ENCODE measurements around the gene PPP1R13L. TPM values are rescaled to one million over a fixed set of nuclear protein-coding genes. Genes with fewer than 3 reads are reported as not detected.
A peak's percentile ranks its signal among the peaks of the same experiment; 100 is the strongest.
"Not testable (repeated sequence)": the region's sequence is repeated elsewhere in the genome, so short reads cannot be mapped to it uniquely, and the experiment has no call there.

The PPP1R13L gene
- total RNA-seq, 1 experiment from 2014 or later, result 27.5 TPM

- no peak for TF ChIP-seq ARID4B (CRISPR knock-in tag; IDR thresholded peaks at IDR 0.05; ENCODE audit: borderline replicate concordance)
These were observed 32.5 kb upstream of the PPP1R13L start (continued) for GRCh38 chr19:45437328-45437727.

- DNase-seq (ENCODE audit: low spot score); H3K27me3 Mint-ChIP-seq (ENCODE audit: low read depth); H3K9me3 Mint-ChIP-seq; ATAC-seq; POLR2A ChIA-PET; H3K36me3 Mint-ChIP-seq; H3K4me3 Mint-ChIP-seq; H3K27ac Mint-ChIP-seq; H3K4me1 Mint-ChIP-seq: not testable (repeated sequence)
- CTCF ChIA-PET, result interaction anchor here (1.6 to 3.1 kb wide), 3 partner anchors 28 to 53 kb away, joined by 3 to 22 read pairs (median 14); partner anchors contain the start of gene PPP1R13L
- peak; percentile 71; the same call in 1 of the 2 replicates for TF ChIP-seq ZNF121 (CRISPR knock-in tag; IDR thresholded peaks at IDR 0.05)
These were observed 27.7 kb upstream of the PPP1R13L start for GRCh38 chr19:45432543-45432942.

GRCh38 chr19:45431008-45431407 is 26.1 kb upstream of the PPP1R13L start:
- ChIA-PET CTCF (interaction anchor here (0.6 to 3.1 kb wide), 5 partner anchors 9 to 54 kb away, joined by 3 to 28 read pairs (median 14); no protein-coding TSS in a partner anchor), POLR2A (interaction anchor here (0.6 kb wide), 1 partner anchor 338 kb away, joined by 5 read pairs; no protein-coding TSS in a partner anchor)
- H3K4me1 Mint-ChIP-seq; H3K9me3 Mint-ChIP-seq; DNase-seq (ENCODE audit: low spot score); ATAC-seq; H3K4me3 Mint-ChIP-seq; H3K27me3 Mint-ChIP-seq (ENCODE audit: low read depth); H3K36me3 Mint-ChIP-seq; H3K27ac Mint-ChIP-seq: not testable (repeated sequence)

GRCh38 chr19:45429896-45430295 is 25.0 kb upstream of the PPP1R13L start:
- DNase-seq (ENCODE audit: low spot score); H3K4me1 Mint-ChIP-seq; H3K36me3 Mint-ChIP-seq; H3K27ac Mint-ChIP-seq; ATAC-seq; POLR2A ChIA-PET; H3K27me3 Mint-ChIP-seq (ENCODE audit: low read depth); H3K9me3 Mint-ChIP-seq; H3K4me3 Mint-ChIP-seq: not testable (repeated sequence)
- CTCF ChIA-PET, result interaction anchor here (3.0 to 4.6 kb wide), 3 partner anchors 10 to 56 kb away, joined by 22 to 80 read pairs (median 28); no protein-coding TSS in a partner anchor

GRCh38 chr19:45428384-45429231 is 23.7 kb upstream of the PPP1R13L start:
- no peaks in the 10 kb centered on the region for H3K27me3 Mint-ChIP-seq (ENCODE audit: low read depth)
- ChIA-PET POLR2A (interaction anchor here (0.6 to 1.2 kb wide), 7 partner anchors 11 to 635 kb away, joined by 3 to 15 read pairs (median 5); no protein-coding TSS in a partner anchor), CTCF (interaction anchor here (0.6 to 4.6 kb wide), 27 partner anchors 8 to 463 kb away, joined by 3 to 80 read pairs (median 4); partner anchors contain the start of genes FOSB, PPM1N and QPCTL)
- peak overlapping the region; percentile 90 for H3K4me3 Mint-ChIP-seq
- ATAC-seq (peak; percentile 7), DNase-seq (ENCODE audit: low spot score) (peak; percentile 78)
- H3K4me1 Mint-ChIP-seq, result peaks cover 9% of the 10 kb centered on the region
- no peaks in the 10 kb centered on the region for H3K9me3 Mint-ChIP-seq
- peak overlapping the region; percentile 94 for H3K27ac Mint-ChIP-seq
- H3K36me3 Mint-ChIP-seq, result no peaks in the 10 kb centered on the region
- 0 out of 2 replicates have a peak, but pooled peaks have one; percentile 14 for TF ChIP-seq ZSCAN18 (CRISPR knock-in tag; IDR thresholded peaks at IDR 0.05)
- TF ChIP-seq MAX (CRISPR knock-in tag; IDR thresholded peaks at IDR 0.05), result 0 out of 2 replicates have a peak, but pooled peaks have one; percentile 7
- no peak for TF ChIP-seq ATF2 (CRISPR knock-in tag; IDR thresholded peaks at IDR 0.05; ENCODE audit: borderline replicate concordance, low read depth)
- TF ChIP-seq HMGXB4 (CRISPR knock-in tag; IDR thresholded peaks at IDR 0.05), result peak; percentile 92
- no peak for TF ChIP-seq SMAD4 (CRISPR knock-in tag; IDR thresholded peaks at IDR 0.05)
- TF ChIP-seq GTF2I (CRISPR knock-in tag; conservative IDR thresholded peaks at IDR 0.05), result peak; percentile 99
- TF ChIP-seq TP53 (CRISPR knock-in tag; IDR thresholded peaks at IDR 0.05), result no peak
- peak; percentile 48; the same call in 1 of the 2 replicates for TF ChIP-seq PRDM15 (CRISPR knock-in tag; IDR thresholded peaks at IDR 0.05)

Measured in WTC11 (cell line).